NCI-H2196 treated with DMSO at 0.1 percent for 48 hours (cell line): ENCODE results near the gene B4GALT5.
"Not testable (repeated sequence)": the region's sequence is repeated elsewhere in the genome, so short reads cannot be mapped to it uniquely, and the experiment has no call there.

ENCODE experiments used
- DNase-seq: peaks from one replicate; lab custom pipeline; 2025; ENCODE audit not compliant: unreplicated experiment; lab: John Stamatoyannopoulos, UW

Gene B4GALT5, protein sequence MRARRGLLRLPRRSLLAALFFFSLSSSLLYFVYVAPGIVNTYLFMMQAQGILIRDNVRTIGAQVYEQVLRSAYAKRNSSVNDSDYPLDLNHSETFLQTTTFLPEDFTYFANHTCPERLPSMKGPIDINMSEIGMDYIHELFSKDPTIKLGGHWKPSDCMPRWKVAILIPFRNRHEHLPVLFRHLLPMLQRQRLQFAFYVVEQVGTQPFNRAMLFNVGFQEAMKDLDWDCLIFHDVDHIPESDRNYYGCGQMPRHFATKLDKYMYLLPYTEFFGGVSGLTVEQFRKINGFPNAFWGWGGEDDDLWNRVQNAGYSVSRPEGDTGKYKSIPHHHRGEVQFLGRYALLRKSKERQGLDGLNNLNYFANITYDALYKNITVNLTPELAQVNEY

DNA sequence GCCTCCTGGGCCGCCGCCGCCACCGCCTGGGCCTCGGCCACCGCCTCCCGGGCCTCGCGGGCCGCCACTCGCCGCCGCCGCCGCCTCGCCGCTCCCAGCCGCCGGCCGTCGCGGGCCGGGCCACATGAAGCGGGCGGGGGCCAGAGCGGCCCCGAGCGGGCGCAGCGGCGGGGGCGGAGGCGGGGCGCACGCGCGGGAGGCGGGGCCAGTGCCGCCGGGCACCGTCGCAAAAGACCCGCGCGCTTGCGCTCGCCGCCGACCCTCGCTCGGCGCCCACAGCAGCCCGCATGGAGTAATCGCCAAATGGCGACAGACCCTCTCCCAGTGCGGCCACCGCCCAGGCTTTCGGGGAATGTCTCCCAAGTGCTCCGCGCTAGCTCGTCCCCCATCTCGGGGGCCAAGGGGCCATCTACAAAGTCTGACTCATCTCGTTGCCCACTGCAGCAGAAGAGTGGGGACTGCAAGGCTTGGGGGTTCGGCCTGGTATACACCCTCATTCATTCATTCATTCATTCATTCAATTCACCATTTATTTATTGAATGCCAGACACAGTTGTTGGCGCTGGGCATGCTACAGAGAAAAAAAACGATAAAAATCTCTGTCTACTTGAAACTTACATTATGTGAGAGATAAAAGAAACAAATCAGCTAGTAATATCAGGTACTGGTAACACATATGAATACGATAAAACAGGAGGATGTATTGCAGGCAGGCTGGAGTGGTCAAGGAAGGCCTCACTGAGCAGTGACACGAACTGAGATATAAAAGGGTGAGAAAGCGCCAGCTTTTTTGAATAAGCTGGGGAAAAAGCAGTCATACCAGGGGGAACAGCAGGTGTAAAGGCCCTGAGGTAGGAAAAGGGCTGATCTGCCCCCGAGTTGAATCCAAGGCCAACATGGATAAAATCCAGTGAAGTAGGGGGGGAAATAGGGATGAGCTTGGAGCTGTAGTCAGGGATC is at the start of gene B4GALT5:
Gene B4GALT5 (minus strand): TSS at position 126 of the 960 bp plus-strand sequence. CDS start 188 bp downstream, outside the sequence.
- peak; percentile 62 for DNase-seq

DNA sequence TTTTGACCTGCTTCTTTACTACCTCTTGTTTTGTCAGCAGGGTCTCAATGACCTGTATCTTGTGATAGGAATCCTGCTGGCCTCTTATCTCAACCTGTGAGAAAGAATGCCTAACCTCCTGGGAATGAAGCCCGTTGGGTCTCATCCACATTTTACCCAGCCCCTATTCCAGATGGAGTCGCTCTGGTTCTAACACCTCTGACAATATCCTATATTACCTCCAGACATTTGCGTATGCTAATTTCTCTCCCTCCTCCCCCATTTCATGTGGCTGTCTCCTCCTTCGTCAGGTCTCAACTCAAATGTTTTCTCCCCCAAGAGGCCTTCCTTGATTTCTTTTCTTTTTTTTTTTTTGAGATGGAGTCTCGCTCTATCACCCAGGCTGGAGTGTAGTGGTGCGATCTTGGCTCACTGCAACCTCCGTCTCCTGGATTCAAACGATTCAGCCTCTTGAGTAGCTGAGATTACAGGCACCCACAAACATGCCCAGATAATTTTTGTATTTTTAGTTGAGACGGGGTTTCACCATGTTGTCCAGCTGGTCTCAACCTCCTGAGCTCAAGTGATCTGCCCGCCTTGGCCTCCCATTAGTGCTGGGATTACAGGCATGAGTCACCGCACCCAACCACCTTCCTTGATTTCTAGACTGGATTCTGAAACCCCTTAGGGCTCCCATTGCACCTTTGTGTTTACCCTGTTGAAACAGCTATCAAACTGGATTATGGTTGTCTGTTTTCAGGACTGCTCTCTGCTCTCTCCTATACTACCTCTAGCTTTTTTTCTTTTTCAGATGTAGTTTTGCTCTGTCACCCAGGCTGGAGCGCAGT is 49.5 kb upstream of the B4GALT5 start:
- DNase-seq, result no peak

DNA sequence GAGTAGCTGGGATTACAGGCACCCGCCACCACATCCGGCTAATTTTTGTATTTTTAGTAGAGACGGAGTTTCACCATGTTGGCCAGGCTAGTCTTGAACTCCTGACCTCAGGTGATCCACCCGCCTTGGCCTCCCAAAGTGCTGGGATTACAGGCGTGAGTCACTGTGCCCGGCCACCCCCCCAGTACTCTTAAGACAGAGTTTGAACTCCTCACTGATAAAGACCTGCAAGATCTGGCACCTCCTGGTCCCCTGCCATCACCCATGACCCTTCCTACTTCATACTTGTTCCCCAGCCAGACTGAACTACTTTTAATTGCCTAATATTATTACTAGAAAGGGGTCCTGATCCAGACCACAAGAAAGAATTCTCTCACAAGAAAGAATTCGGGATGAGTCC is 48.2 kb upstream of the B4GALT5 start:
- DNase-seq, result not testable (repeated sequence)

DNA sequence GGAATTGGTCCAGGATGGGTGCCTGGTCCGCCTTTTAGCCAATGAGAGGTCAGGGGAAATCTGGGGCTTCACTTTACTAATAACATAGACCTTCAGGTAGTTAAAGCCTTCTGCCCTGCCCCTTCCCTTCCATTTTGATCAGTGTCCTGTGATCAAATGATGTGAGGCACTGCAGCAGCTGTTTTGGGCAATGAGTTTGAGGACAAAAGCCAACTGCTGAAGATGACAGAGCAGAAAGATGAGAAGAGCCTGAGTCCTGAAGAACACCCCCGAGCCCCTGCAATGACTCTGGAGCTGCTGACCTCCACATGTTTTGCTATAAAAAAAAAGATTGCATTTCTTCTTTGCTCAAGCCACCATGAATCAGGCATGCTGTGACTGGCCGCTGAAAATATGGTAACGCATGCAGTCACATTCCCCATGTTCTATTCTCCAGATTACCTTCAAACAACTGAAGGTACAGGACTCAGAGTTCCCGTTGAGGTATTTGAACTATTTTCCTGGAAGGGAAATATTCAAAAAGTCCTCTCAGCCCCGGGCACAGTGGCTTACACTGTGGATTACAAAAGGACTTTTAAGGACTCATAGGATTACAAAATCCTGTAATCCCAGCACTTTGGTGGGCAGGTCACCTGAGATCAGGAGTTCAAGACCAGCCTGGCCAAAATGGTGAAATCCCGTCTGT is 45.7 kb upstream of the B4GALT5 start:
- no peak for DNase-seq

DNA sequence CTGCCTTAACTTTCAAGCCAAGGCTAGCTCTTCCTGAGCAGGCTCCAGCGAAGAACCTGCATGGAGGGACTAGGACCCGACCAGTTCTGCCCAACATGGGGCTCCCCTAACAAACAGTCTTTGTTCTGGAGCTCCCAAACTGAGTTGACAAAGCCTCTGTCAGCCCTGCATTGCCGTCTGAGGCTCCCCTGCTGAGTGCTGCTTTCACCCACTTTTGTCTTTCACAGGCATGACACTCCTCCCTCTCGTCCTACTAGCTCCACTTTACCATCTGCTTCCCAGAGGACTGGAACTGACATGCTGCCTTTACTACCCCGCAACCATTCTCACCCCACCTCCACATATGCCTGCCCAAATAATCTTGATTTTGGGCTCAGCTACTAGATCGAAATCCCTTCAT is 45.1 kb upstream of the B4GALT5 start:
- no peak for DNase-seq

DNA sequence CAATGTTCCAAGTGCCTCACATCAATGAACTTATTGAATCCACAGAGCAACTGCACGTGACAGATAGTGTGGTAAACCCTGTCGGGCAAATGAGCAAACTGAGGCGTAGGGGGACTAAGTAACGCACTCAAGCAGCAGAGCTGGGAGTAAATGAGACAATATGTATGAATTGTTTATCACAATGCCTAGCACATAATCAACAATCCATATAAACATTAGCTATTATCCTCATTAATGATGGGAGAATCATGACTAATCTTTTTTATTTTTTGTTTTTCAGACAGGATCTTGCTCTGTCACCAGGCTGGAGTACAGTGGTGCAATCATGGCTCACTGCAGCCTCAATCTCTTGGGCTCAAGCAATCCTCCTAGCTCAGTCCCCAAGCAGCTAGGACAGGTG is 43.9 kb upstream of the B4GALT5 start:
- no peak for DNase-seq

DNA sequence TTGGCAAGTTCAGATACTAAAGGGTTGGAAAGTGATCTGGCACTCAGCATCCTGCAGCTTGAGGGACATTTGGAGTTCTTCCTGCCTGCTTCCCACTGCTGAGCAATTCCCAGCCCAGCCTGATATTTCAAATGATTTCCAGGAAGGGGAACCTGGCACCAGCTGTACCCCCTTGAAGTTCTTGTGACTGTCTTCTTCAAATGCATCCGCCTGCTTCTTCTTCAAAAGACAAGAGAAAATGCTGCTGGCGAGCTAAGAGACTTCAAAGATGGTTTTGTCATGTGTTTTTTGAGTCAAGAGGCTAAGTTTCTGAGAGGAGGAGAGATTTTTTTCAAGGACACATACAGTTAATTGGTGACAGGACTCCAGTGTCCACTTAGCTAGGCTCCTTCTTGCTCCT is 42.6 kb upstream of the B4GALT5 start:
- no peak for DNase-seq

DNA sequence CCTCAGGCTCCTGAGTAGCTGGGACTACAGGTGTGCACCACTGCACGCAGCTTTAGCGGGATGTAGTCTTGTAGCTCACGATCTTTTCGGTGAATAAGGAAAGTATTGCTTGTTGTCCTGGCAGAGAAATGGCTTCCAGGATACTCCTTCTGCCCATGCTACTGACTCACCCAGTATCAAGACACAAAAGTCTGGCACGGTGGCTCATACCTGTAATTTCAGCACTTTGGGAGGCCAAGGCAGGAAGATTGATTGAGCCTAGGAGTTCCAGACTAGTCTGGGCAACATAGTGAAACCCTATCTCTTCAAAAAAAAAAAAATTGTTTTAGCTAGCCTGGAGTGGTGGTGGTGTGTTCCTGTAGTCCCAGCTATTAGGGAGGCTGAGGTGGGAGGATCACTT is 40.9 kb upstream of the B4GALT5 start:
- no peak for DNase-seq

DNA sequence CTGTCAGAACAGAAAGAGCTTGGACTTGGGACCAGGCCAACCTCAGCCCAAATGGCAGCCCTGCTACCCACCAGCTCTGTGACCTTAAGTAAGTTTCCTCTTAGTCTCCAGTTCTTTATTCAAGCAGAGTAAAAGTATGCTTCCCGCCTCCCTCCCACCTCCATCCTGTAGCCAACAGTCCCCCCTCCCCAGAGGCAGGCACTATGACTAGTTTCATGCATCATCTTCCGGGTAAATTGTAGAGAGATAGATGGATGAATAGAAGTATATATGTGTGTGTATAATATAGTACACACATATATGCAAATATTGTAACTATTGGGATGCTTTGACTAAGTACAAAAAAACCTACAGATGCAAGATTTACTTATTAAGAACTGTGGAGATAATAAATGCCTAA is 39.5 kb upstream of the B4GALT5 start:
- DNase-seq, result no peak

DNA sequence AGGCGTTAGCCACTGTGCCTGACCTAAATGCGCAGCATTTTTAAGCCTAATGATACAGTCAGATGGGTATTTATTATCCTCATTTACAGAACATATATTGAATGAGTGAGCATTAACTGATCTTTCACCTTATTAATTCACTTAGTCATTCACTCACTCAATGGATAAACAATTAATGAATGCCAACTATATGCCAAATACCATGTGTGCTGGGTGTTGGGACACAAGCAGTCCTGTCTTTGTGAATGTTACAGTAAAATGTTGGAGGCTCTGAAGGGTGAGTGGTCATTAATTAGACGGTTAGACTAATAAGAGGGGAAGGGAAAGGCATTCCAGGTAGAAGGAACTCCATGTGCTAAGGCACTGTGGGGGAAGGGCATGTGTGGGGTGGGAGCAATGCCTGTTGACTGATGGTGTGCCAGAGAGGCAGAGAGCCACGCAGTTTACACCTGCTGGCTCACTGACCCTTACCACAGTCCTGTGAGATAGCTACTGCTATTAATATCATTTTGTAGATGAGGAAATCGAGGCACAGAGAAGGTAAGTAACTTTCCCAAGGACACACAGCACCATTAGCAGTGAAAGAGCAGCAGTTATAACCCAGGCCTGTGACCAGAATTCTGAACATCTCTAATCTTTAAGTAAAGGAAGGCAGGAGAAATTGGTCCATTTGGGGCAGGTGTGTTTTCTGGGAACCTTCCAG is 38.7 kb upstream of the B4GALT5 start:
- DNase-seq, result no peak

DNA sequence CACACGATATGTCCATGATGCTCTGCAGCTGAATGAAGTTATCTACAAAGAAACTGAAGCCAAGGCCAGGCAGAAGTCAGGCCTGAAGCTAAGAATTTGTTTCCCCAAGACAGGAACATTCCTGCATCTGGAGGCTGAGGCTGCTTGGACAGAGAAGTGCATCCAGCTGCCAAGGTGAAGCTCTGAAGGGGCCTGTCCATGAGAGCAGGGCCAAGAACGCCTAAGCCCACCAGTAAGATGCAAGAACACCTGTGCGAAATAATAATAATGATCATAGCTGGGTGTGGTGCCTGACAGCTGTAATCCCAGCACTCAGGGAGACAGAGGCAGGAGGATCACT is 37.7 kb upstream of the B4GALT5 start:
- DNase-seq, result no peak

DNA sequence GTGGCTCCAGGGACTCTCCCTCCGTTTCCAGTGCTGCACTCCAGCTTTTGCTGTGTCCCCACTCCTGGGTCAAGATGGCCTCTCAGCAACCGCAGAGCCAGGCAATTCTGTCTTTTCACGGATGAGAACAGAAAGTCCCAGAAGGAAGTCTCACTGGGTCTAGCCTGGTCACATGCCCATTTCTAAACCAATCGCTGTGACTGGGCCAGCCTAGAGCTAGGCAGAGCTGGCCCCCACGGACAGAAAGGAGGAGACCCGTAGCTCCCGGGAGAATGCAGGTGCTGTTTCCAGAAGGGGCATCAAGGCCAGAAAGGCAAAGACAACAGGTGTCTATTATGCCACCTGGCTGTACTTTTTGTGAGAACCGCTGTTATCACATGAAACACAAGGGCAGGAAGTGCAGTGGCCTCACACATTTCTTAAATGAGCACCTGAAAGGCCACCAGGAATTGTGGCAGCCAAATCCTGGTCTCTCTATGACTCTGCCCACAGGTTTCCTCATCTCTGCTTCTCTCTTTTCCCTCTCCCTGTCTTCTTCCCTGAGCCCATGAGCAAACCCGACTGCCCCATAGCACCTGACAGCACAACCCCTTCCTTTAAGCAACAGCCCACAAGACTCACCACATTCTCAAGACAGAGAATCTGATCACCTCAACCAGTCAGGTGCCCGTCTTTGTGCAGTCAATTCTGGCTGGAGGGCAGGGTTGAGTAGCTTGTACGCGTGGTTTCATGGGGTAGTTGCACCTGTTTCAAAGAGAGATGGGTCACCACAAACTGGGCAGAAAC is 37.1 kb upstream of the B4GALT5 start:
- no peak for DNase-seq

DNA sequence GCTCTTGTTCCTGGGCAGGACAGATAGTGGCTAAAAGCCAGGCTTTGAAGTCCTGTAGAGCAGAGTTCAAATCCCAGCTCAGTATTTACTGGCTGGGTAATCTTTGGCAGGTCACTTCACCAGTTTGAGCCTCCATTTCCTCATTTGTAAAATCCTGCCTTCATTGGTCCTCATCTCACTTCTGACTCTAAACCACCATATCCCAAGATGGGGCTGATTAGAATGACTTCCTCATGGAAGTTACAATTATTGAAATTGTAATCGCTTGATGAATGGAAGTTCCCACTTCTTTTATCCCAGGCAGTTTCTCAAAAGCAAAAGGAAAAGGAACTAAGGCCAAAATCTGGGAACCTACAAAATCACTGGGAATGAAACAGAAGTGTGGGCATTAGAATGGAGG is 35.9 kb upstream of the B4GALT5 start:
- no peak for DNase-seq

DNA sequence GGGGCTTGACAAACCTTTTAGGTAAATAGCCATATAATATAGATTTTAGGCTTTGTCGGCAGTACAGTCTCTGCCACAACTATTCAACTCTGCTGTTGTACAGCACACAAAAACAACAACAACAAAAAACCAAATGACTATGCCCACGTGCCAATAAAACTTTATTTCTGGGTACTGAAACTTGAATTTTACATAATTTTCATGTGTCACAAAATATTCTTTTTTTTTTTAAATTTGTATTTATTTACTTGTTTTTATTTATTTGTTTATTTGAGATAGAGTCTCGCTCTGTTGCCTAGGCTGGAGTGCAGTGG is 34.8 kb upstream of the B4GALT5 start:
- DNase-seq, result no peak

DNA sequence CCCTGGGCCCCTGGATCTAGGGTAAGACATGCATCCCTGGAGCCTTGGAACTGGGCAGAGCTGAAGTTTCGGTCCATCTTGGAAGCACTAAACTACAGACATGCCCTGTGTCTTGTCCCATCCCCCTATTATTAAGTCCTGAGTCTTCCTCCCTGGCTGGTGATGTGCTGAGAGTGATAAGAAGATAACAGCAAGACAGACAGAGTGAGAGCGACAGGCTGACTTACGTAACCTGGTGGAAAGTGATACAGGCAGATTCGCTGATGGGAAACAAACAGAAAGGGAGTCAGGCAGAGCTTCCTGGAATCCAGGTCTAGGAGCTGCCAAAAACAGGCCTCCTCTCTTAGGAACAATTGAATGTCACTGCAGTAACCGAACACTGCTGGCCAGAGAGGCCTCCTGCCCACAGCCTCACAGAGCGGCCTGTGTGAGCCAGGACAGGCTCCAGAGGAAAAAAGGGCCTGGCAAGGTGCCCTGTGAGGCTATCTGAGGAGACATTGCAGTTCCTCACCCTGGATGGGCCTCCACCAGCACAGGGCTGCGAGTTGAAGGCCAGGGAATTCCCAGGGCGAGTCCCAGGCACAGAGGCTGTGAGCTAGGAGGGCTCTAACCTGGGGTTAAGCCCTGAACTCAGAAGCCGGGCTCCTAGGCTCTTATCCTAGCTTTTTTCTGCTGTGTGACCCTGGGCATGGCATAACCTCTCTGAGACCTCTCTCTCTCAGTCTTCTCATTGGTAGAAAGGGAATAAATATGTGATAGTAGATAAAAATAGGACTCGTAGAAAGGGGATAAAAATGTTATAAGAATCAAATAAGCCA is 34.2 kb upstream of the B4GALT5 start:
- DNase-seq, result peak; percentile 96

DNA sequence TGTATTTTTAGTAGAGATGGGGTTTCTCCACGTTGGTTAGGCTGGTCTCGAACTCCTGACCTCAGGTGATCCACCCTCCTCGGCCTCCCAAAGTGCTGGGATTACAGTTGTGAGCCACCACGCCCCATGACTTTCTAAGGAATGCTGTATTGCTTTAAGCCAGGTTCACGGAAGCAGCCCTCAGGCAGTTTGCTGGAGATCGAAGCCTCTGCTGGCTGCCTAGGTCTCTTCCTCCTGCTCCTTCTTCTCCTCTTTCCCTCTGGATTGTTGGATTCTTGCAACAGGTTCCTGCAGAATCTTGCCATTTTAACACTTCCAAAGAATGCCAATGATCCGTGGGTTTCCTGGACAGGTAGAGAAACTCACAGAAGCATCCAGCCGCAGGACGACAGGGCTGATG is 29.3 kb upstream of the B4GALT5 start:
- DNase-seq, result no peak

DNA sequence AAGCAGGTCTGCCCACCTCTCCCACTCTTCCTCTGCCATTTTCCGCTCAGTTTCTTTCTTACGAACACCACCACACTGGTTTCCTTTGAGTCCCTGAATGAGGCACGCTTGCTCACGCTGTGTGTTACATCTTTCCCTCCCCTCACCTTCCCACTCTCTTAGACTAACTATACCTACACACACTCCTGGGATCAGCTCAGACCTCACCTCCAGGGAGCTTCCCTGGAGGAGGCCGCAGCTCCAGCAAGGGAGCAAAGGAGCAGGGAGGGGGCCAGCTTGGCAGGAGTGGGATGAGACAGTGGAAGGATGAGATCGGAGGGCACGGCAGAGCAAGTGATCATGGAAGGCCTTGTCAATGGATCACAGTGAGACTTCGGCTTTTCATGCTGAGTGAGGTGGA is 28.3 kb upstream of the B4GALT5 start:
- DNase-seq, result no peak

DNA sequence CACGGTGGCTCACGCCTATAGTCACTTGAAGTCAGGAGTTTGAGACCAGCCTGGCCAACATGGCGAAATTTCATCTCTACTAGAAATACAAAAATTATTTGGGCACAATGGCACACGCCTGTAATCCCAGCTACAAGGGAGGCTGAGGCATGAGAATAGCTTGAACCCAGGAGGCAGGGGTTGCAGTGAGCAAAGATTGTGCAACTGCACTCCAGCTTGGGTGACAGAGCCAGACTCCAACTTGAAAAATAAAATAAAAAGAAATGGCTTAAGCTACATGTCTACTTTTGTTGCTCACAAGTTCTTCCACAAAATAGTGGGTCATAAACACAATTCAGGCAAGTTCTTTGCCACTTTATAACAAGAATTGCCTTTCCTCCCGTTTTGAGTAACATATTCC is 27.1 kb upstream of the B4GALT5 start:
- DNase-seq, result no peak

DNA sequence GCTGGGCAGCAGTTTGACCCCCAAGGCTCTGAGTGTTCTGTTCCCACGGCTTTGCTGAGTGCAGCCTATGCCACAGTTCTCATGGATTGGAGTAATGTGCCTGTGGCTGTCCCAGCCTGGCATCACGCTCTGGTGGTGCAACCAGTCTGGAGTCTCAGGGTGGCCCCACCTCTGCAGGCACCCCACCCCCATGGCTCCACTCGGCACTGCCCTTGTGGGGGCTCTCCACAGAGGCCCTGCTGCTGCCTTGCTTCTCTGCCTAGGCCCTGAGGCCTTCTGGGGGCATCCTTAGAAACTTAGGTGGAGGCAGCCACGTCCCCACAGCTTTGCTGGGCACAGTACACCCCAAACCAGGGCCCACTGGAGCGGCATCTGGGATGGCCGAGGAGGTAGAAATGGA is 25.4 kb upstream of the B4GALT5 start:
- no peak for DNase-seq
